Endothelial cell of umbilical vein (primary cell): ENCODE data around the gene GATD1. TPM values are rescaled to one million over a fixed set of nuclear protein-coding genes. Genes with fewer than 3 reads are reported as not detected.

Experiments
- BruUV-seq: library from RNA; stranded (reverse); fragments of 400-500 nt; replicated peaks from 2 replicates; lab custom pipeline; 2021; lab: Mats Ljungman, UMichigan
- CTCF ChIA-PET: fragments of 300-600, 350-600 bp; sonication (Branson Sonifier 250); formaldehyde crosslinking; loops from one replicate; lab custom pipeline; 2021; ENCODE audit warnings: antibody characterized with exemption, inconsistent platforms; lab: Charles Lee
- POLR2A ChIA-PET: fragments of 300-600, 350-600 bp; sonication (Branson Sonifier 250); formaldehyde crosslinking; loops from one replicate; lab custom pipeline; 2021; ENCODE audit warnings: antibody characterized with exemption, inconsistent platforms; lab: Charles Lee
- DNase-seq: peaks from one replicate; pipeline ENCODE4 v3.0.0-alpha.2; 2011; ENCODE audit warnings: low read depth, low spot score
- FAIRE-seq: peaks from 2 replicates; lab custom pipeline; 2011; peaks lifted over from hg19 to GRCh38; lab: Jason Lieb, UNC
- H2AFZ ChIP-seq: 2 replicates; pipeline ENCODE4 v1.6.0; 2012; ENCODE audit warnings: low read depth, low read length, control low read depth, inconsistent platforms
- H3K27ac ChIP-seq: 2 replicates; pipeline ENCODE4 v1.5.1; 2011; ENCODE audit warnings: low read depth, mild to moderate bottlenecking, control low read depth, low read length, moderate library complexity; ENCODE audit not compliant: insufficient read depth
- H3K27me3 ChIP-seq, 2 experiments: 2 replicates each; pipeline versions ENCODE4 v1.6.0 to v1.6.1; 2011; ENCODE audit warnings: low read length in 2 of 2, mixed read lengths in 1 of 2; ENCODE audit not compliant: control insufficient read depth in 2 of 2, insufficient read depth in 2 of 2
- H3K36me3 ChIP-seq, 2 experiments: 2 replicates in 1 of 2; 3 replicates in 1 of 2; pipeline ENCODE4 v1.5.1; 2011; ENCODE audit warnings: low read length in 2 of 2, mild to moderate bottlenecking in 1 of 2, moderate library complexity in 1 of 2; ENCODE audit not compliant: control insufficient read depth in 2 of 2, insufficient read depth in 2 of 2; ENCODE audit errors: extremely low read depth in 1 of 2
- H3K4me1 ChIP-seq: 3 replicates; pipeline ENCODE4 v1.5.1; 2011; ENCODE audit warnings: mild to moderate bottlenecking, low read length; ENCODE audit not compliant: control insufficient read depth, insufficient read depth; ENCODE audit errors: extremely low read depth
- H3K4me2 ChIP-seq: 2 replicates; pipeline ENCODE4 v1.6.1; 2011; ENCODE audit warnings: low read length, control low read depth, mixed read lengths; ENCODE audit not compliant: insufficient read depth
- H3K4me3 ChIP-seq, 3 experiments: fragments of 200-600 bp in 1 of 3; sonication (generic), shearing (Covaris generic) in 1 of 3; replicated peaks in 1 of 3; 2 replicates each; pipeline ENCODE4 v1.5.1; 2011 to 2016; ENCODE audit warnings: control low read depth in 3 of 3, low read length in 3 of 3, mild to moderate bottlenecking in 2 of 3, inconsistent platforms in 1 of 3, low read depth in 1 of 3, moderate library complexity in 1 of 3; ENCODE audit not compliant: insufficient read depth in 1 of 3
- H3K79me2 ChIP-seq: 2 replicates; pipeline ENCODE4 v1.6.0; 2012; ENCODE audit warnings: low read length, inconsistent platforms; ENCODE audit not compliant: control insufficient read depth, insufficient read depth
- H3K9ac ChIP-seq: replicated peaks from 2 replicates; pipeline ENCODE3; 2011; ENCODE audit warnings: low read length, control low read depth; ENCODE audit not compliant: insufficient read depth; ENCODE audit errors: extremely low read depth
- H3K9me1 ChIP-seq: replicated peaks from 3 replicates; pipeline ENCODE4 v1.6.0; 2011; ENCODE audit warnings: mild to moderate bottlenecking, low read length; ENCODE audit not compliant: control insufficient read depth, insufficient read depth; ENCODE audit errors: extremely low read depth
- H3K9me3 ChIP-seq: replicated peaks from 2 replicates; pipeline ENCODE4 v1.5.1; 2012; ENCODE audit warnings: low read length, inconsistent platforms; ENCODE audit not compliant: control insufficient read depth, insufficient read depth
- H4K20me1 ChIP-seq: replicated peaks from 2 replicates; pipeline ENCODE3; 2011; ENCODE audit warnings: mild to moderate bottlenecking, low read length; ENCODE audit not compliant: control insufficient read depth, insufficient read depth; ENCODE audit errors: extremely low read depth
- CTCF ChIP-seq, 2 donors: IDR thresholded peaks; 1 replicate in 1 of 2; 2 replicates in 1 of 2; pipeline ENCODE4 v1.5.1; 2011; ENCODE audit warnings: low read length in 2 of 2, mild to moderate bottlenecking in 2 of 2, moderate library complexity in 2 of 2, control low read depth in 1 of 2, inconsistent platforms in 1 of 2, low read depth in 1 of 2; ENCODE audit not compliant: insufficient read depth in 1 of 2; ENCODE audit errors: extremely low read depth in 1 of 2
- EZH2 ChIP-seq: IDR thresholded peaks from 2 replicates; pipeline ENCODE4 v1.6.1; 2012; ENCODE audit warnings: borderline replicate concordance, low read depth, mild to moderate bottlenecking, moderate library complexity, low read length, inconsistent platforms; ENCODE audit not compliant: severe bottlenecking
- FOS ChIP-seq: IDR thresholded peaks from 2 replicates; pipeline ENCODE4 v1.6.1; 2011; ENCODE audit warnings: mild to moderate bottlenecking, low read length, moderate library complexity, borderline replicate concordance; ENCODE audit not compliant: insufficient read depth
- GATA2 ChIP-seq: IDR thresholded peaks from 2 replicates; pipeline ENCODE4 v1.7.0; 2011; ENCODE audit warnings: low read depth, mild to moderate bottlenecking, moderate library complexity, mixed read lengths, low read length; ENCODE audit not compliant: insufficient read length, insufficient read depth
- JUN ChIP-seq: IDR thresholded peaks from 2 replicates; pipeline ENCODE4 v1.6.1; 2011; ENCODE audit warnings: borderline replicate concordance, low read depth; ENCODE audit not compliant: insufficient read length, insufficient read depth
- MAX ChIP-seq: IDR thresholded peaks from 2 replicates; pipeline ENCODE4 v1.6.1; 2011; ENCODE audit not compliant: insufficient read depth, insufficient read length
- MYC ChIP-seq: IDR thresholded peaks from one replicate; pipeline ENCODE4 v1.6.1; 2011; ENCODE audit warnings: mild to moderate bottlenecking, low read depth, low read length
- POLR2A ChIP-seq: IDR thresholded peaks from 2 replicates; pipeline ENCODE4 v1.6.1; 2012; ENCODE audit warnings: low read depth, mild to moderate bottlenecking, control low read depth, low read length
- POLR2AphosphoS5 ChIP-seq: IDR thresholded peaks from 2 replicates; pipeline ENCODE4 v1.6.1; 2012; ENCODE audit warnings: low read depth, mild to moderate bottlenecking, control low read depth, low read length, moderate library complexity; ENCODE audit not compliant: insufficient read depth
- dilution Hi-C: fragments of 300-500 bp; cut with MboI; formaldehyde crosslinking; loops from one replicate; pipeline ENCODE4 v1.15.0; 2019; ENCODE audit warnings: low sequenced_read_pairs; ENCODE audit not compliant: extremely low pct_ligation_motif_present
- intact Hi-C: fragments of 100-400 bp; cut with micrococcal nuclease; formaldehyde crosslinking; loops from one replicate; pipeline ENCODE4 v1.10.0; 2022
- polyA plus RNA-seq, 4 experiments: library from polyadenylated mRNA; depleted of rRNA in 3 of 4; stranded (reverse) in 3 of 4; unstranded in 1 of 4; fragments of >200 nt; gene quantifications; 2 replicates each; pipeline versions ENCODE4 v1.2.1 to v1.2.3, GENCODE V29; 2011 to 2012; ENCODE audit warnings: missing spikeins in 1 of 4
- total RNA-seq: library from RNA; stranded (reverse); gene quantifications from 2 replicates; pipeline ENCODE4 v1.2.3, GENCODE V29; 2021

The GATD1 gene
- total and polyA plus RNA-seq, 2 donors (not counting 3 experiments of a cell fraction or from before 2014, with no cell fraction given), result 70.6 to 83.1 TPM

DNA sequence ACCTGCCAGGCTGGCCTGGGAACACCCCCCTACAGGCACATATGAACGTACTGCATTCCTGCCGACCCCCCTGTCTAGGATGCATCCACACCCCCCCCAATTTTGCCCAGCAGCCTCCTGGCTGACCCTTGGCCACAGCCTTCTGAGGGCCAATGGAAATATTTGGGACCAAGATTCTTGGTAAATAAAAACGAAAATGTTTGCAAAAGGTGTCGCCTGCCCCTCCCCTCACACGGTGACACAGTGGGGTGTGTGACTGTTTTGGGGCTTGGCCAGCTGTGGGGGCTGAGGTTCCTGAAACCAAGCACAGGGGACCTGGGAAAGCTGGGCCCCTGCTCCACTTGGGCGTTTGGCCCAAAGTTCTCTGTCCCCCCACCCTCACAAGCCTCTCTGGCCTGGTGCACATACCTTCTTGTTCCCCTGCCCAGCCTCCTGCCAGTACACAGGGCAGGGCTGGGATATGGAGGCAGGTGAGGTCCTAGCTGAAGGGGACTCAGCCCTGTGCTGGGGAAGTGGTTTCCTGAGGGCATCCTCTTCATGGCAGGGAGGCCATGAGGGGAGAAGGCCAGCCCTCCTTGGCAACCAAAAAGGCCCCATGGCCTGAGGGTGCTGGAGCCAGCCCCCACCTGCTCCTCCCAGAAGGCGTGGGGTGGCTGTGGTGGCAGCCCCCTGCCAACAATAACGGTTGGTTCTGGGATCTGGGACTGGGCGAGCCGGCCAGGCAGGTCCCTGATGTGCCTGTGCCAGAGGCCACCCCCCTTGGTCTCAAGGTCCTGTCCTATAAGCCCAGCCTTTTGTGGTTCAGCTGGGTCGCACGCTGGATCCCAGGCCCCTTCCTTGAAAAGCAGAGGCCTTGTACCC lies 48.3 kb upstream of the GATD1 start:
- peaks cover 42% of the 10 kb centered on the region for H3K4me1 ChIP-seq
- dilution Hi-C loops (no loop called here), intact Hi-C loops (no loop called here)
- DNase-seq (no peak), FAIRE-seq (no peak)
- peaks cover 4 to 17% of the 10 kb centered on the region in 2 experiments for H3K36me3 ChIP-seq
- H3K79me2 ChIP-seq, result peaks cover 12% of the 10 kb centered on the region
- H3K9me3 ChIP-seq, result no peaks in the 10 kb centered on the region
- H3K4me2 ChIP-seq, result no peak overlapping the region
- CTCF ChIA-PET, result interaction anchor here (0.8 kb wide), 1 partner anchor 15 kb away, joined by 3 read pairs; no protein-coding TSS in a partner anchor
- TF ChIP-seq MAX, result no peak
- no peak for TF ChIP-seq POLR2AphosphoS5
- TF ChIP-seq FOS, result no peak
- no peak for TF ChIP-seq EZH2
- no peak for TF ChIP-seq JUN
- TF ChIP-seq POLR2A, result no peak
- no peak for TF ChIP-seq CTCF (IDR thresholded peaks at IDR 0.05; ENCODE audit: extremely low read depth in 1 of 2, insufficient read depth in 1 of 2, low read depth in 1 of 2, low read length in 2 of 2)
- TF ChIP-seq MYC, result no peak
- TF ChIP-seq GATA2, result no peak
- no peak overlapping the region for H3K4me3 ChIP-seq
- H2AFZ ChIP-seq, result no peak overlapping the region
- no peak overlapping the region for H3K9ac ChIP-seq
- no peaks in the 10 kb centered on the region for H4K20me1 ChIP-seq
- BruUV-seq, result no TSS peak
- POLR2A ChIA-PET, result no interaction called here
- no peaks in the 10 kb centered on the region for H3K9me1 ChIP-seq
- no peak overlapping the region for H3K27ac ChIP-seq
- H3K27me3 ChIP-seq, result no peaks in the 10 kb centered on the region
